Urinary bladder (tissue), 4 donors: ENCODE results near the gene MYO7B. TPM values are rescaled to one million over a fixed set of nuclear protein-coding genes. Genes with fewer than 3 reads are reported as not detected.

Source experiments
- DNase-seq: peaks from one replicate; pipeline ENCODE4 v3.0.0-alpha.2; 2015; ENCODE audit errors: extremely low spot score
- H3K27ac ChIP-seq: one replicate; pipeline ENCODE4 v1.5.1; 2013; ENCODE audit warnings: low read depth, mild to moderate bottlenecking, moderate library complexity
- H3K36me3 ChIP-seq: one replicate; pipeline ENCODE4 v1.6.1; 2013; ENCODE audit warnings: mild to moderate bottlenecking, moderate library complexity; ENCODE audit not compliant: insufficient read depth
- H3K4me1 ChIP-seq: one replicate; pipeline ENCODE4 v1.6.1; 2013; ENCODE audit warnings: mild to moderate bottlenecking, moderate library complexity; ENCODE audit not compliant: insufficient read depth
- H3K4me3 ChIP-seq: one replicate; pipeline ENCODE4 v1.5.1; 2013; ENCODE audit warnings: low read depth, low read length
- WGBS: extraction: QIAGEN DNeasy Blood & Tissue Kit; methylation state at CpG from one replicate; pipeline ENCODE4 v1.1.7; 2013; 5-methylcytosine and 5-hydroxymethylcytosine counted together
- polyA plus RNA-seq: library from polyadenylated mRNA; stranded (reverse); fragments of 200-250 nt; gene quantifications from one replicate; pipeline ENCODE4 v1.2.3, GENCODE V29; 2013
- total RNA-seq: library from RNA; depleted of rRNA; stranded (reverse); fragments of >200 nt; gene quantifications from one replicate; pipeline ENCODE4 v1.2.3, GENCODE V29; 2014
- donor health status: healthy with polysubstance abuse.
- donor health status: healthy.

Gene MYO7B
- total and polyA plus RNA-seq, 2 donors = 0.11 to 0.51 TPM

GRCh38 chr2:127631541-127631996 lies 96.1 kb downstream of the MYO7B start:
- 65% methylated on average over 16 of the region's 16 CpGs for WGBS
- H3K27ac ChIP-seq = no peak overlapping the region
- H3K36me3 ChIP-seq = no peaks in the 10 kb centered on the region
- H3K4me3 ChIP-seq = no peak overlapping the region
- no peak for DNase-seq
- H3K4me1 ChIP-seq = no peaks in the 10 kb centered on the region

GRCh38 chr2:127631997-127632581 lies 96.6 kb downstream of the MYO7B start:
- 67% methylated on average over 17 of the region's 17 CpGs for WGBS
- H3K27ac ChIP-seq = no peak overlapping the region
- H3K4me1 ChIP-seq = no peaks in the 10 kb centered on the region
- H3K4me3 ChIP-seq = no peak overlapping the region
- DNase-seq = no peak
- no peaks in the 10 kb centered on the region for H3K36me3 ChIP-seq

- H3K4me3 ChIP-seq = no peak overlapping the region
- no peak overlapping the region for H3K27ac ChIP-seq
- no peak for DNase-seq
- H3K36me3 ChIP-seq = no peaks in the 10 kb centered on the region
- WGBS = 71% methylated on average over 25 of the region's 25 CpGs
- H3K4me1 ChIP-seq = no peaks in the 10 kb centered on the region
Measured at GRCh38 chr2:127632592-127633489, 97.4 kb downstream of the MYO7B start.

GRCh38 chr2:127633556-127634065 lies 98.1 kb downstream of the MYO7B start:
- Histone ChIP-seq H3K27ac (no peak overlapping the region), H3K4me1 (no peaks in the 10 kb centered on the region), H3K4me3 (no peak overlapping the region), H3K36me3 (no peaks in the 10 kb centered on the region)
- WGBS = 75% methylated on average over 9 of the region's 9 CpGs
- no peak for DNase-seq

GRCh38 chr2:127634066-127634617 lies 98.7 kb downstream of the MYO7B start:
- no peak overlapping the region for H3K4me3 ChIP-seq
- DNase-seq = no peak
- H3K36me3 ChIP-seq = no peaks in the 10 kb centered on the region
- WGBS = 61% methylated on average over 16 of the region's 16 CpGs
- no peaks in the 10 kb centered on the region for H3K4me1 ChIP-seq
- no peak overlapping the region for H3K27ac ChIP-seq

GRCh38 chr2:127634626-127635379 lies 99.3 kb downstream of the MYO7B start:
- H3K27ac ChIP-seq = no peak overlapping the region
- 85% methylated on average over 17 of the region's 17 CpGs for WGBS
- H3K4me1 ChIP-seq = no peaks in the 10 kb centered on the region
- no peak overlapping the region for H3K4me3 ChIP-seq
- no peaks in the 10 kb centered on the region for H3K36me3 ChIP-seq
- DNase-seq = no peak

- Histone ChIP-seq H3K4me1 (no peaks in the 10 kb centered on the region), H3K36me3 (no peaks in the 10 kb centered on the region), H3K27ac (no peak overlapping the region), H3K4me3 (no peak overlapping the region)
- DNase-seq = no peak
- WGBS = 88% methylated on average over 19 of the region's 19 CpGs
Measured at GRCh38 chr2:127635380-127636237, 100.1 kb downstream of the MYO7B start.

GRCh38 chr2:127636248-127637235 lies 101.1 kb downstream of the MYO7B start:
- H3K4me1 ChIP-seq = no peaks in the 10 kb centered on the region
- H3K27ac ChIP-seq = no peak overlapping the region
- no peaks in the 10 kb centered on the region for H3K36me3 ChIP-seq
- H3K4me3 ChIP-seq = no peak overlapping the region
- 86% methylated on average over 33 of the region's 33 CpGs for WGBS
- DNase-seq = no peak

GRCh38 chr2:127637236-127637630 lies 101.8 kb downstream of the MYO7B start:
- Histone ChIP-seq H3K27ac (no peak overlapping the region), H3K4me1 (no peaks in the 10 kb centered on the region), H3K4me3 (no peak overlapping the region), H3K36me3 (no peaks in the 10 kb centered on the region)
- no peak for DNase-seq
- WGBS = 64% methylated on average over 13 of the region's 13 CpGs

GRCh38 chr2:127637725-127638252 lies 102.3 kb downstream of the MYO7B start:
- peak; percentile 60 for DNase-seq
- no peak overlapping the region for H3K4me3 ChIP-seq
- H3K36me3 ChIP-seq = no peaks in the 10 kb centered on the region
- no peaks in the 10 kb centered on the region for H3K4me1 ChIP-seq
- WGBS = 25% methylated on average over 8 of the region's 8 CpGs
- H3K27ac ChIP-seq = no peak overlapping the region

- no peak overlapping the region for H3K4me3 ChIP-seq
- no peaks in the 10 kb centered on the region for H3K4me1 ChIP-seq
- no peak for DNase-seq
- H3K36me3 ChIP-seq = no peaks in the 10 kb centered on the region
- H3K27ac ChIP-seq = peak overlapping the region; percentile 24
- 64% methylated on average over 23 of the region's 23 CpGs for WGBS
Measured at GRCh38 chr2:127638361-127639110, 103.1 kb downstream of the MYO7B start.
